WTC11 (cell line): ENCODE measurements around the gene CYP19A1. TPM values are rescaled to one million over a fixed set of nuclear protein-coding genes. Genes with fewer than 3 reads are reported as not detected.

Experiments
- ATAC-seq: fragments of 200-7000 bp; cut with Tn5 transposase; 2 replicates; pipeline ENCODE4 v1.10.0; 2021; ENCODE audit warnings: mild to moderate bottlenecking, moderate library complexity
- CTCF ChIA-PET: fragments of 300-600 bp; sonication (Branson Sonifier 250); formaldehyde crosslinking; loops from one replicate; lab custom pipeline; 2021; ENCODE audit warnings: antibody characterized with exemption; lab: Charles Lee
- POLR2A ChIA-PET: fragments of 350-600 bp; sonication (Branson Sonifier 250); formaldehyde crosslinking; loops from one replicate; lab custom pipeline; 2021; ENCODE audit warnings: antibody characterized with exemption; lab: Charles Lee
- DNase-seq: peaks from one replicate; pipeline ENCODE4 v3.0.0; 2021; ENCODE audit warnings: low spot score
- H3K27ac Mint-ChIP-seq: 2 replicates; pipeline ENCODE4 v1.8.0; 2021; ENCODE audit warnings: mixed read lengths
- H3K27me3 Mint-ChIP-seq: 2 replicates; pipeline ENCODE4 v1.8.0; 2021; ENCODE audit warnings: low read depth, mild to moderate bottlenecking, moderate library complexity, mixed read lengths
- H3K36me3 Mint-ChIP-seq: 2 replicates; pipeline ENCODE4 v1.8.0; 2021; ENCODE audit warnings: mixed read lengths
- H3K4me1 Mint-ChIP-seq: 2 replicates; pipeline ENCODE4 v1.8.0; 2022; ENCODE audit warnings: mixed read lengths
- H3K4me3 Mint-ChIP-seq: 2 replicates; pipeline ENCODE4 v1.8.0; 2021; ENCODE audit warnings: mild to moderate bottlenecking, moderate library complexity, mixed read lengths
- H3K9me3 Mint-ChIP-seq: 2 replicates; pipeline ENCODE4 v1.8.0; 2021; ENCODE audit warnings: mixed read lengths
- CTCF ChIP-seq: fragments of 200-600 bp; IDR thresholded peaks from 2 replicates; pipeline ENCODE4 v1.8.0; 2022; ENCODE audit warnings: antibody characterized with exemption
- IRF1 ChIP-seq: sonication (generic); formaldehyde crosslinking; IDR thresholded peaks from 2 replicates; pipeline ENCODE4 v1.8.0; 2023; ENCODE audit warnings: missing genetic modification reagents
- JAZF1 ChIP-seq: fragments of 250-450 bp; sonication (Bioruptor Pico); IDR thresholded peaks from 2 replicates; pipeline ENCODE4 v1.9.0; 2021; ENCODE audit warnings: moderate library complexity, mild to moderate bottlenecking, inconsistent platforms
- JUN ChIP-seq: sonication (generic); formaldehyde crosslinking; IDR thresholded peaks from 2 replicates; pipeline ENCODE4 v1.8.0; 2023; ENCODE audit warnings: mild to moderate bottlenecking, missing genetic modification reagents
- KAT7 ChIP-seq: sonication (generic); formaldehyde crosslinking; IDR thresholded peaks from 2 replicates; pipeline ENCODE4 v1.8.1; 2023; ENCODE audit warnings: missing genetic modification reagents, mild to moderate bottlenecking, borderline replicate concordance
- MXD4 ChIP-seq: fragments of 250-450 bp; sonication (Bioruptor Pico); IDR thresholded peaks from 2 replicates; pipeline ENCODE4 v1.8.0; 2021; ENCODE audit warnings: mild to moderate bottlenecking, moderate library complexity, borderline replicate concordance
- NFATC4 ChIP-seq: fragments of 250-450 bp; sonication (Bioruptor Pico); IDR thresholded peaks from 2 replicates; pipeline ENCODE4 v1.9.0; 2021; ENCODE audit warnings: mild to moderate bottlenecking
- NR2C2 ChIP-seq: sonication (generic); formaldehyde crosslinking; IDR thresholded peaks from 2 replicates; pipeline ENCODE4 v1.8.0; 2022; ENCODE audit warnings: mild to moderate bottlenecking, missing genetic modification reagents
- NR3C1 ChIP-seq: sonication (generic); formaldehyde crosslinking; conservative IDR thresholded peaks from 2 replicates; pipeline ENCODE4 v1.8.1; 2023; ENCODE audit warnings: low read depth, mild to moderate bottlenecking, missing genetic modification reagents
- OVOL2 ChIP-seq: fragments of 250-450 bp; sonication (Bioruptor Pico); IDR thresholded peaks from 2 replicates; pipeline ENCODE4 v1.9.0; 2021; ENCODE audit warnings: mild to moderate bottlenecking, borderline replicate concordance
- PRRX2 ChIP-seq: fragments of 250-450 bp; sonication (Bioruptor Pico); IDR thresholded peaks from 2 replicates; pipeline ENCODE4 v1.8.0; 2021; ENCODE audit warnings: mild to moderate bottlenecking
- RORB ChIP-seq: fragments of 250-450 bp; sonication (Bioruptor Pico); IDR thresholded peaks from 2 replicates; pipeline ENCODE4 v1.9.0; 2021; ENCODE audit warnings: mild to moderate bottlenecking
- SMAD3 ChIP-seq: sonication (generic); formaldehyde crosslinking; IDR thresholded peaks from 2 replicates; pipeline ENCODE4 v1.8.0; 2022; ENCODE audit warnings: missing genetic modification reagents, mild to moderate bottlenecking, borderline replicate concordance
- TCF7 ChIP-seq: sonication (generic); formaldehyde crosslinking; IDR thresholded peaks from 2 replicates; pipeline ENCODE4 v1.8.0; 2022; ENCODE audit warnings: mild to moderate bottlenecking, low read depth, missing genetic modification reagents, moderate library complexity
- ZNF121 ChIP-seq: sonication (generic); formaldehyde crosslinking; IDR thresholded peaks from 2 replicates; pipeline ENCODE4 v1.8.0; 2023; ENCODE audit warnings: missing genetic modification reagents
- ZNF219 ChIP-seq: sonication (generic); formaldehyde crosslinking; IDR thresholded peaks from 2 replicates; pipeline ENCODE4 v1.8.0; 2023; ENCODE audit warnings: missing genetic modification reagents, mild to moderate bottlenecking, borderline replicate concordance
- ZNF232 ChIP-seq: sonication (generic); formaldehyde crosslinking; IDR thresholded peaks from 2 replicates; pipeline ENCODE4 v1.8.0; 2022; ENCODE audit warnings: mild to moderate bottlenecking, missing genetic modification reagents
- ZNF263 ChIP-seq: sonication (generic); formaldehyde crosslinking; IDR thresholded peaks from 2 replicates; pipeline ENCODE4 v1.8.1; 2022; ENCODE audit warnings: low read depth, mild to moderate bottlenecking, moderate library complexity, missing genetic modification reagents
- ZNF396 ChIP-seq: fragments of 250-450 bp; sonication (Bioruptor Pico); IDR thresholded peaks from 2 replicates; pipeline ENCODE4 v1.8.0; 2021; ENCODE audit warnings: mild to moderate bottlenecking, moderate library complexity, borderline replicate concordance
- ZNF671 ChIP-seq: fragments of 250-450 bp; sonication (Bioruptor Pico); IDR thresholded peaks from 2 replicates; pipeline ENCODE4 v1.8.0; 2021; ENCODE audit warnings: mild to moderate bottlenecking
- total RNA-seq: library from RNA; stranded (reverse); gene quantifications from 3 replicates; pipeline ENCODE4 v1.2.3, GENCODE V29; 2021
- TF ChIP-seq, protein P1 (sequence below): sonication (generic); formaldehyde crosslinking; IDR thresholded peaks from 2 replicates; pipeline ENCODE4 v1.8.1; 2022; ENCODE audit warnings: mild to moderate bottlenecking, missing genetic modification reagents, moderate library complexity, borderline replicate concordance
- TF ChIP-seq, protein P2 (sequence below): sonication (generic); formaldehyde crosslinking; IDR thresholded peaks from 2 replicates; pipeline ENCODE4 v1.8.1; 2022; ENCODE audit warnings: low read depth, missing genetic modification reagents, borderline replicate concordance
- TF ChIP-seq, protein P3 (sequence below): fragments of 250-450 bp; sonication (Bioruptor Pico); IDR thresholded peaks from 2 replicates; pipeline ENCODE4 v1.9.0; 2021; ENCODE audit warnings: mild to moderate bottlenecking

Gene CYP19A1
- total RNA-seq, 1 experiment from 2014 or later = not detected

- TF ChIP-seq ZNF263 (CRISPR knock-in tag) (no peak), TCF7 (CRISPR knock-in tag) (no peak), NR3C1 (CRISPR knock-in tag) (no peak), IRF1 (no peak), JAZF1 (CRISPR knock-in tag) (no peak), ZNF396 (no peak), RORB (CRISPR knock-in tag) (no peak), ZNF121 (CRISPR knock-in tag) (no peak)
These were observed 39.0 kb downstream of the CYP19A1 start (continued) for GRCh38 chr15:51299187-51300015.

DNA sequence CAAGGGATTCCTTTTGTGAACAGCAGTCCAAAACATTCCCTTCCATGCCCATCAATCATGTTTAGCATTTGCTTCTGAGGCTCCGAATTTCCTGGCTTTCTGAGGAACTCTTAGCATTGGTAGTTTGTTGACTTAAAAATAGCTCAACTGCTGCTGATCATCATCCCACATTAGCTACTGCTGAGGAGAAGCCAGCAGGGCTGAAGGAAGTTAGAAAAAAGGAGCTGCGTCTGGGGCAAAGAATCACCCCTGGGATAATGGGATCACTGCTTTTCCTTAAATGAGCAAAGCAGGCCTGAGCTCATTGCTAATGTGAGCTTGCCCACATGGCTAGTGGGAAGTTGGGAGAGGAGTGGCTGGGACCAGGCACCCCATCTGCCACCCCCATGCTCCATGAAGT lies 39.8 kb downstream of the CYP19A1 start:
- ChIA-PET CTCF (interaction anchor here (1.0 to 3.2 kb wide), 6 partner anchors 12 to 166 kb away, joined by 5 to 17 read pairs (median 6); no protein-coding TSS in a partner anchor), POLR2A (no interaction called here)
- no peak overlapping the region for H3K27ac Mint-ChIP-seq
- H3K27me3 Mint-ChIP-seq = peaks cover 14% of the 10 kb centered on the region
- DNase-seq (no peak), ATAC-seq (no peak)
- H3K9me3 Mint-ChIP-seq = peaks cover 5% of the 10 kb centered on the region
- H3K4me1 Mint-ChIP-seq = peaks cover 3% of the 10 kb centered on the region; the same call in 1 of the 2 replicates
- TF ChIP-seq, protein P1, sequence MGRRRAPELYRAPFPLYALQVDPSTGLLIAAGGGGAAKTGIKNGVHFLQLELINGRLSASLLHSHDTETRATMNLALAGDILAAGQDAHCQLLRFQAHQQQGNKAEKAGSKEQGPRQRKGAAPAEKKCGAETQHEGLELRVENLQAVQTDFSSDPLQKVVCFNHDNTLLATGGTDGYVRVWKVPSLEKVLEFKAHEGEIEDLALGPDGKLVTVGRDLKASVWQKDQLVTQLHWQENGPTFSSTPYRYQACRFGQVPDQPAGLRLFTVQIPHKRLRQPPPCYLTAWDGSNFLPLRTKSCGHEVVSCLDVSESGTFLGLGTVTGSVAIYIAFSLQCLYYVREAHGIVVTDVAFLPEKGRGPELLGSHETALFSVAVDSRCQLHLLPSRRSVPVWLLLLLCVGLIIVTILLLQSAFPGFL (CRISPR knock-in tag) = no peak
- TF ChIP-seq OVOL2 (CRISPR knock-in tag) = no peak
- no peak for TF ChIP-seq ZNF219
- TF ChIP-seq MXD4 = no peak
- TF ChIP-seq CTCF = no peak
- TF ChIP-seq, protein P2, sequence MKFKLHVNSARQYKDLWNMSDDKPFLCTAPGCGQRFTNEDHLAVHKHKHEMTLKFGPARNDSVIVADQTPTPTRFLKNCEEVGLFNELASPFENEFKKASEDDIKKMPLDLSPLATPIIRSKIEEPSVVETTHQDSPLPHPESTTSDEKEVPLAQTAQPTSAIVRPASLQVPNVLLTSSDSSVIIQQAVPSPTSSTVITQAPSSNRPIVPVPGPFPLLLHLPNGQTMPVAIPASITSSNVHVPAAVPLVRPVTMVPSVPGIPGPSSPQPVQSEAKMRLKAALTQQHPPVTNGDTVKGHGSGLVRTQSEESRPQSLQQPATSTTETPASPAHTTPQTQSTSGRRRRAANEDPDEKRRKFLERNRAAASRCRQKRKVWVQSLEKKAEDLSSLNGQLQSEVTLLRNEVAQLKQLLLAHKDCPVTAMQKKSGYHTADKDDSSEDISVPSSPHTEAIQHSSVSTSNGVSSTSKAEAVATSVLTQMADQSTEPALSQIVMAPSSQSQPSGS (CRISPR knock-in tag) = no peak
- no peak for TF ChIP-seq JUN
- TF ChIP-seq KAT7 (CRISPR knock-in tag) = no peak
- TF ChIP-seq NR2C2 (CRISPR knock-in tag) = no peak
- no peak for TF ChIP-seq JAZF1 (CRISPR knock-in tag)
- TF ChIP-seq, protein P3, sequence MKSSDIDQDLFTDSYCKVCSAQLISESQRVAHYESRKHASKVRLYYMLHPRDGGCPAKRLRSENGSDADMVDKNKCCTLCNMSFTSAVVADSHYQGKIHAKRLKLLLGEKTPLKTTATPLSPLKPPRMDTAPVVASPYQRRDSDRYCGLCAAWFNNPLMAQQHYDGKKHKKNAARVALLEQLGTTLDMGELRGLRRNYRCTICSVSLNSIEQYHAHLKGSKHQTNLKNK = no peak
- TF ChIP-seq ZNF232 = no peak
- TF ChIP-seq SMAD3 = no peak
- no peak for TF ChIP-seq ZNF671
- no peak for TF ChIP-seq PRRX2 (CRISPR knock-in tag)
- no peak for TF ChIP-seq NFATC4 (CRISPR knock-in tag)
- no peak overlapping the region for H3K4me3 Mint-ChIP-seq
- H3K36me3 Mint-ChIP-seq = peaks cover 6% of the 10 kb centered on the region
